GM21825 (cell line): ENCODE measurements around the gene EMC7.
"Not testable (repeated sequence)": the region's sequence is repeated elsewhere in the genome, so short reads cannot be mapped to it uniquely, and the experiment has no call there.

Source experiments
- ATAC-seq: cut with Tn5 transposase; IDR thresholded peaks from one replicate; pipeline ENCODE4 v1.9.1; 2021; ENCODE audit warnings: mild to moderate bottlenecking, moderate library complexity; ENCODE audit not compliant: unreplicated experiment

EMC7 gene

DNA sequence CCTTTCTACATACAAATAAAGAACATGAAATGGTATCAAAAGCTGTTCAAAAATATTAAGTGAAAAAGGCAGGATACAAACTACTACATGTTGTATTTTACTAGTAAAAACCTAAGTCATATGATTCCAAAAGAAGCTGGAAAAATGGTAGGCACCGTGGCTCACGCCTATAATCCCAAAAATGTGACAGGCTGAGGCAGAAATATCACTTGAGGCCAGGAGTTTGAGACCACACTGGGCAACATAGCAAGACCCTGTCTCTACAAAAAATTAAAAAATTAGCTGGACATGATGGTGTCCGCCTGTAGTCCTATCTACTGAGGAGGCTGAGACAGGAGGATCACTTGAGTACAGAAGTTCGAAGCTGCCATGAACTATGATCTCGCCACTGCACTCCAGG is 1.7 kb downstream of the EMC7 start:
- ATAC-seq = no peak

DNA sequence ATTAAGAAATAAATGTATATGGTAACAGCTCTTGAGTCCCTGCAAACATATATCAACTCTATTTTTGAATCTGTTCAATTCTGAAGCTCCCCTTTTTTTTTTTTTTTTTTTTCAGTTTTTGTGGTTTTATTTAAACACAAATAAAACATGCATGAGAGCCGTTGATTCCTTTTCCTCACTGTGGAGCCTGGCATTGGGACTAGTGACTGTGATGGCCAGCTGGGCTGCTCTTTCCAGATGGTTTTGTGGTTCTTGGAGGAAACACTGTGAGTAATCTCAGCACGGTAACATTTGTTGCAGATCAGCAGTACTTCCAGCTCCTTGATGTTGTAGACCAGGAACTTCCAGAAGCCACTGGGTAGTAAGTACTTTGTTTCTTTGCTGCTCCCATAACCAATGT is 15.9 kb downstream of the EMC7 start:
- no peak for ATAC-seq

DNA sequence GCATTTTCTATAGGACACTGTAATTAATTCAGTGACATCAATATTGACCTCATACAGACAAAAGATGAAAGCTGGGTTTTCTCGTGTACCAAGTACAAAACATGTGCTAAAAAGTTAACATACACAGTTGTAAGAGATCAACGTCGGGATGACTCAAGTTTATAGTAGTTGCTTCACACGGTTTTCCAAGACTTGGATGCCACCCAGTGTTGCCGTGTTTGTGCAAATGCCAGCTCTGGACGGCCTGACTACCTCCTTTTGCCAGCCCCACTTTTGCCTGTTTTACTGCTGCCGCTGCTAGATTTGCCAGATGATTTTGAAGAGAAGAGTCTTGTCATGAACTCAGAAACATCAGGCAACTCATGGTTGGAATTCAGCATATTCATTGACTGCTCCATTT is 17.6 kb downstream of the EMC7 start:
- ATAC-seq = no peak

DNA sequence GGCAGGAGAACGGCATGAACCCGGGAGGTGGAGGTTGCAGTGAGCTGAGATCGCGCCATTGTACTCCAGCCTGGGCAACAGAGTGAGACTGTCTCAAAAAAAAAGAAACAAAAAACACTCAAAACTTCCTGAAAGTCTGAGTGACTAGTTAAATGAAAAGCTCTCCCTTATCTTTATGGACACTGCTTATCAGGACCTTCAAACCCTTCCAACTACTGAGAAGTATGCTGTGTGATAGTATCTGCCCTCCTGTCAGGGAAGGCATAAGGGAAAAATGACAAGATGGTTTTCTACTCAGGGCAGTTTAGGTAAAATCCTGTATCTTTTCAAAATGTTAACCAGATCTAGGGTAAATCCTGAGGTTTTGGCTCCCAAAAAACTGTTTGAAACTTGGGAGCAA is 21.8 kb downstream of the EMC7 start:
- ATAC-seq = no peak

DNA sequence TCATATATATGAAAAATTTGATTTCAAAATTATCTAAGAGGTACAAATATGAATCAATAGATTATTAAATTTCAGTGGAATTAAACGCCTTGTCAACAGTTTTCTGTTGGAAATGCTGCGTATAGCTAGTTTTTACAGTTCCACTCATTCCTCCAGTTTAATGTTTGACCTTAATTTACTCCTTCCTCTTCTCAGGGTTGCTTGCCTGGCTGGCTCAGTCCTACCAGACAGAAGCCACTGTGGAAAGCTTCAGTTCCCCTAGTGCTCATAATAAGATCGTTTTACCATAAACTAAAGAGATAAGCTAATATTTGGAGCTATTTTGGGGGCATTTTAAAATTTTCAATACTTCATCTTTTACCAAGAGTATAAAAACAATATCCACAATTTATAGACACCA is 22.8 kb downstream of the EMC7 start:
- ATAC-seq = no peak

DNA sequence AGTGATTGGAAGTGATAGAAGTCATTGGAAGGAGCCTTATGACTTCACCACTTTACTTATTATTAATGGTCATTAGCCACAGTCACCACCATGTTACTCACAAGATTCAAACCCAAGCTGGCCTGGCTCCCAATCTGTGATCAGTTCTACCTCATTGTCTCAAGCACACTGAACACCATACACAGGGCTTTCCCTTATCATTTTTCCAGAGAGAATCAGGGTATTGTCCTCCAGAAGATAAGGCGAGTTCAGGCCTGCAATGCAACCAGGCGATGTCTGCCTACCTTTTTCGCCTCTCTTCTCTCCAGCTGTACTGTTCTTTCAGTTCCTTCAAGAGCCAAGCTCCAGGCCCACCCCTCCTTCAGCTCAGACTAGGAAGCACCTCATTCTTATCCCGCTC is 24.9 kb downstream of the EMC7 start:
- no peak for ATAC-seq

DNA sequence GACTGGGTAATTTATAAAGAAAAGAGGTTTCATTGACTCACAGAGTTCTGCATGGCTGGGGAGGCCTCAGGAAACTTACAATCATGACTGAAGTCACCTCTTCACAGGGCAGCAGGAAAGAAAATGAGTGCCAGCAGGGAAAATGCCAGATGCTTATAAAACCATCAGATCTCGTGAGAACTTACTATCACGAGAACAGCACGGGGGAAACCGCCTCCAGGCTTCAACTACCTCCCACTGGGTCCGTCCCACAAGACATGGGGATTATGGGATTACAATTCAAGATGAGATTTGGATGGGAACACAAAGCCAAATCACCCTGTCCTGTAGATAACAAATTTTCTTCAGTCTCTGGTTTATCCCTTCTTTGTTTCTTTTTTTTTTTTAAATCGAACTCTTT is 31.7 kb downstream of the EMC7 start:
- ATAC-seq = no peak

DNA sequence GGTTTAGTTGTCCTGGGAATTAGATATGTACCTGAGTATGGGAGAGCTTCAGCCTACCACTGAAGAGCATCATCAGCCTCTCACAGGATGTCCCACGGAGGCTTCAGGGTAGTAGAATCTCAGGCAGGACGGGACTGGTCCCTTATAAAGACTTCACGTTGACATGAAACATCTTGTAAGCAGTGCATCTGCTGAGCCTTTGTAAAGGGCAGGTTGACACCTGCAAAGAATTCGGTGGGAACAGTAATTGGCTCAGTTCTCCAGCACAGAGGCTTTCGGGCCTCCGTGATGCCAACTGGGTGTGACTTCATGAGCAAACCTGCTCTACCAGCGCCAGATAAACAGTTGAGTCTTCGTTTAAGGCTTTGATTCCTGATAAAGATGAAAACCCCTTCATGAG is 35.7 kb downstream of the EMC7 start:
- ATAC-seq = no peak

DNA sequence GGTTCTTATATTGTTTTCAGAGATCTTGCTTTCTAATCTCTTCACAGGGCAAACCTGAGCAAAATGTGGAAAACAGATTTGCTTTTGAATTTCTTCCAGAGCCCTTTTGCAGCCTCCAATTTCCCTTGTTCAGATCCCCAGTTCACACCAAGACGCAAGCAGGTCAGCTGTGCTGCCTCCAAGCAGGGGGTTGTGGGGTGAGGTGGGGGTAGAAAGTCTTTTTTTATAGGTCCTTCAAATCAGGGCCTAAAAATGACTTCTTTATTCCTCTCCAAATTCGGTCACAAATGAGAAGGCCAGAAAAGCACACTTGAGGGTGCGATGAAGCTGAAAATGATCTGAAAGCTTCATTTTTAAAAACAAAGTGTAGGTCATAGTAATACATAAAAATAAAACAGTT is 36.4 kb downstream of the EMC7 start:
- no peak for ATAC-seq

DNA sequence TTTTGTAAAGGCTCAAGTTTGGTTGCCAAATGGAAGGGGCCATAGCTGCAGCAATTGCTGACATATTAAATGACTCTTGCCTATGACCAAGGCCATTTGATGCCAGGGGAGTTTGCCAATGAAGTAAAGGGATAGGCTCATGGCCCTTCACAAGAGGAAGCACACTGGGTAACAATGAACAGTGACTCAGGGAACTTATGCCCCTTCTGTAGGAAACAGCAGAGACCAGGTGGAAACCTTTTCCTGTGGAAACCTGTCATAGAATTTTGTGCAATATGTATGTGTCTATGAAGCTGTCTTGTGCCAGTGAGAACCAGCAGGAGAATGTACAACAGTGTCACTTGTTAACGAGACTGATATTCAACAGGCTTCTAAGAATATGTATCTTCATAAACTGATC is 37.2 kb downstream of the EMC7 start:
- ATAC-seq = no peak

DNA sequence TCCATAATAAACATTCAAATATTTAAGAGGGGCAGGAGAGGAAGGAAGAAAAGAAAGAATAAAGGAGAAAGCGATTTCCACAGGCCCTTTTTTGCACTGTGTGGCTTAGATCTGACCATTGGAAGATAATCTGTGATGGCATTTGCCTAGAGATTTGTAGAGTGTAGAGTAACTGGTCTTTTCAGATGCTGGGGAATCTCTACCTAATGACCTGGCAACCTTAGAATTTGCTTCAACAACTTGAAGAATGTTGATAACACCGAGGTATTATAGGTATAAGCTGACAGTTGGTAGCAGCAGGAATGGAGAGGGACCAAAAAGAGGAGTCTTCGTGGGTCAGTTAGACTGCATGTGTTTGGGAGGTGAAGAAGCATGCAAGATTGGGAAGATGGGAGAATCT is 41.7 kb downstream of the EMC7 start:
- no peak for ATAC-seq

DNA sequence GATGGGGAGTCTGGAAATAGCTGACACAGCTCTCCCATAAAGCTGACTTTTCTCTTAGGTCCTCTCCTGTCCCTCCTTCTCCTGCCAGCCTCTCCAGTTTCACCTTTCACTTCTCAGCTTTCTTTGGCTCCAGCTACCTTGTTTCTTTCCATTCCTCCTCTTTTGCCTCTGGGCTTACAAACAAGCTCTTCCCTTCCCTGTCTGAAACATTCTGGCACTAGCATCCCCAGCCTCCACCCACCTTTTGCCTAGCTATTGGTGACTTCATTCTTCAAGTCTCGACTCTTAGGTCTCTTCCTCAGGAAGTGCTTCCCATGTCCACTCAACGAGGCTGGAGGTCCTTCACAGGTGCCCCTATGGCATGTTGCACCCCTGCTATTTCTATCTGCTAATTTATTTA is 42.2 kb downstream of the EMC7 start:
- ATAC-seq = no peak

DNA sequence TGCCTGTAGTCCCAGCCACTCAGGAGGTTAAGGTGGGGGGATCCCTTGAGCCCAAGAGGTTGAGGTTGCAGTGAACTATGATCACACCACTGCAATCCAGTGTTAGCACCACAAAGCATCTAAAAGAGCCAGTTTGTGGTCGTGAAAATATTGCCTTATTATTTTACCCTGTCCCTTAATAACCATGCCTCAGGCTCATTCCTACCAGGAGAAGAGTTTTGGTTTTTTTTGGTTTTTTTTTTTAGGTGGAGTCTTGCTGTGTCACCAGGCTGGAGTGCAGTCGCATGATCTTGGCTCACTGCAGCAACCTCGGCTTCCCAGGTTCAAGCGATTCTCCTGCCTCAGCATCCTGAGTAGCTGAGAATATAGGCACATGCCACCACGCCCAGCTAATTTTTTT is 44.8 kb downstream of the EMC7 start:
- no peak for ATAC-seq

DNA sequence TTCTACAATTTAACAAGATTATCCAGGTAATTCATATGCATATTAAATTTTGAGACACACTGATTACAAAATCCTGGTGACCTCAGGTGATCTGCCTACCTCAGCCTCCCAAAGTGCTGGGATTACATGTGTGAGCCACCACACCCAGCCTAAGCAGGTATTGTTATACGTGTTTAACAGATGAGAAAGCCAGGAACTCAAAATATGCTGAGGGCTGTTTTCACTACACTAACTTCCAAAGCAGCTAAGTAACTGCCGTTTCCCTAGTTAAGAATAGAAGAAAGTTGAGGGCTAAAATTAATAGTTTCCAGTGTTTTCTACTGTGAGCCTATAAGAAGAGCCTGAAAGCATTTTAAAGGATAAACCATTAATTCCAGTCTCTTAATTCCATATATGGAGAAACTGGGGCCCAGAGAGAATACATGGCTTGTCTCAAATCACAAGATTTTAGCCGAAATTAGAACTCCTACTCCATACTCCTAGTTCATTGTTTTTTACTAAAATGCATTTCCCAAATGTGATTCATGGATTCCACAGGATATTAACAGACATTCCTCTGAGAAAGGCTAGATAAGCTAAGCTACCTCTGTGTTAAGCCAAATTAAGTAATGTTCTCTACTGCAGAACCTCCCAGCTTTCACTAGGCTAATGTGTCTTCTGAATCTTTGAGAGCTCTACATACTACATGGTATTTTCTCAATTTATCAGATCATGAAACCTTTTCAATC is 45.6 kb downstream of the EMC7 start:
- ATAC-seq = no peak

DNA sequence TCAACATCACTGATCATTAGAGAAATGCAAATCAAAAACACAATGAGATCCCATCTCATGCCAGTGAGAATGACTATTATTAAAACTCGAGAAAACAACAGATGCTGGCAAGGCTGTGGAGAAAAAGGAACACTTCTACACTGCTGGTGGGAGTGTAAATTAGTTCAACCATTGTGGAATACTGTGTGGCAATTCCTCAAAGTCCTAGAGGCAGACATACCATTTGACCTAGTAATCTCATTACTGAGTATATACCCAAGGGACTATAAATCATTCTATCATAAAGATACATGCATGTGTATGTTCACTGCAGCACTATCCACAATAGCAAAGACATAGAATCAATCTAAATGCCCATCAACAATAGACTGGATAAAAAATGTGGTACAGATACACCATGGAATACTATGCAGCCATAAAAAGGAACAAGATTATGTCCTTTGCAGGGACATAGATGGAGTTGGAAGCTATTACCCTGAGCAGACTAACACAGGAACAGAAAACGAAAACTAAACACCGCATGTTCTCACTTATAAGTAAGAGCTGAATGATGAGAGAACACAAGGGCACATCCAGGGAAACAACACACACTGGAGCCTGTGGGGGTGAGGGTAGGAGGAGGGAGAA is 47.5 kb downstream of the EMC7 start:
- ATAC-seq = no peak

DNA sequence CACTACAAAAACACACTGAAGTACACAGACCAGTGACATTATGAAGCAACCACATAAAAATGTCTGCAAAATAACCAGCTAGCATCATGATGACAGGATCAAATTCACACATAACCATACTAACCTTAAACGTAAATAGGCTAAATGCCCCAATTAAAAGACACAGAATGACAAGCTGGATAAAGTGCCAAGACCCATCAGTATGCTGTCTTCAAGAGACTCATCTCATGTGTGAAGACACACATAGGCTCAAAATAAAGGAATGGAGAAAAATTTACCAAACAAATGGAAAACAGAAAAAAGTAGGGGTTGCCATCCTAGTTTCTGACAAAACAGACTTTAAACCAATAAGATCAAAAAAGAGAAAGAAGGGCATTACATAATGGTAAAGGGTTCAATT is 51.3 kb downstream of the EMC7 start:
- not testable (repeated sequence) for ATAC-seq

DNA sequence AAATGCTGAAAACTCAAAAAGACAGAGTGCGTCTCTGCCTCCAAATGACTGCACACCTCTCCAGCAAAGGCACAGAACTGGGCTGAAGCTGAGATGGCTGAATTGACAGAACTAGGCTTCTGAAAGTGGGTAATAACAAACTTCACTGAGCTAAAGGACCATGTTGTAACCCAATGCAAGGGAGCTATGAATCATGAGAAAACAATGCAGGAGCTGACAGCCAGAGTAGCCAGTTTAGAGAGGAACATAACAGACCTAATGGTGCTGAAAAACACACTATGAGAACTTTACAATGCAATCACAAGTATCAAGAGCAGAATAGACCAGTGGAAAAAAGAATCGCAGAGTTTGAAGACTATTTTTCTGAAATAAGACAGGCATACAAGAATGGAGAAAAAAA is 52.5 kb downstream of the EMC7 start:
- no peak for ATAC-seq

DNA sequence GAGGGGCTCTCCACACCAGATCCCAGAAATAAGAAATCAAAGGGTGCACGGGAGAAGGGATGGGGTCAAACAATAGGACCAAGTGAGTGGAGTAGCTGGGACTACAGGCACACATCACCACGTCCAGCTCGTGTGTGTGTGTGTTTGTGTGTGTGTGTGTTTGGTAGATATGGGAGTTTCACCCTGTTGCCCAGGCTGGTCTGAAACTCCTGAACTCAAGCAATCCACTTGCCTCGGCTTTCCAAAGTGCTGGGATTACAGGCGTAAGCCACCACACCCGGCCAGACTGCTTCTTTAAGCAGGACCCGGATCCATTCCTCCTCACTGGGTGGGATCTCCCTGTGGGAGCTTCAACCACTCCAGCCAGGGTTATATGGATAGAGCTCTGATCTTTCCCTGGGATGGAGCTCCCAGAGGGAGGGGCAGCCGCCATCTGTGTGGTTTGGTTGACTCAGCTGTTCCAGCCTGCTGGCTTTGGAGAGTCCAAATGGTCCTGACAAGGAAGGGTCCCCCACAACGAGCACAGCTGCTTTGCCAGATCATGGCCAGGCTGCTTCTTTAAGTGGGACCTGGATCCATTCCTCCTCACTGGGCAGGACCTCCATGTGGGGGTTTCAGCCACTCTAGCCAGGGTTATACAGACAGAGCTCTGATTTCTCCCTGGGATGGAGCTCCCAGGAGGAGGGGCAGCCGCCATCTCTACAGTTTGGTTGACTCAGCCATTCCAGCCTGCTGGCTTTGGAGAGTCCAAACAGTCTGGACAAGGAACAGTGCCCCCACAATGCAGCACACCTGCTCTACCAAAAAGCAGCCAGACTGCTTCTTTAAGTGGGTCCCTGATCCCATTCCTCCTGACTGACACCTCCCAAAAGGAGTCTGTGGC is 53.5 kb downstream of the EMC7 start:
- ATAC-seq = no peak

DNA sequence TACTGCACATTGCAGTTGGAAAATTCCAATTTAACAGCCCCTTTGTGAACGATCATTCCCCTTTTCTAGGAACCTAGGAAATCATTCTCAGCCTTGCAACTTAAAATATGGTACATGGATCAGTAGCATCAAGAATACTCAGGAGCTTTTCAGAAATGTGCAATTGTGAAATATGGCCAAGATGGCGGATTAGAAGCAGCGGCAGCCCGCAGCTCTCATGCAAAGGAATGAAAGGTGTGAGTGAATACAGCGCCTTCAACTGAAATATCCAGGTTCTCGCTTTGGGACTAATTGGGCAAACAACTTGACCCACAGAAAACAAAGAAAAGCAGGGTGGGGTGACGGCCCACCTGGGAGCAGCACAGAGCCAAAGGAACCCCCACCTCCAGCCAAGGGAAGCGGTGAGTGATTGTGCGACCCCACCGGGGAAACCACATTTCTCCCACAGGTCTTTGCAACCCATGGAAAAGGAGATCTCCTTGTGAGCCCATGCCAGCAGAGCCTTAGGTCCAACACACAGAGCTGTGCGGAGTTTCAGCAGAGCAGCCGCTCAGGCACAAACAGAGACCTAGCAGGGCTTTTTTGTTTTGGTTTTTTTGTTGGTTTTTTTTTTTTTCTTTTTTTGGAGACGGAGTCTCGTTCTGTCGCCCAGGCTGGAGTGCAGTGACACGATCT is 55.1 kb downstream of the EMC7 start:
- ATAC-seq = no peak

DNA sequence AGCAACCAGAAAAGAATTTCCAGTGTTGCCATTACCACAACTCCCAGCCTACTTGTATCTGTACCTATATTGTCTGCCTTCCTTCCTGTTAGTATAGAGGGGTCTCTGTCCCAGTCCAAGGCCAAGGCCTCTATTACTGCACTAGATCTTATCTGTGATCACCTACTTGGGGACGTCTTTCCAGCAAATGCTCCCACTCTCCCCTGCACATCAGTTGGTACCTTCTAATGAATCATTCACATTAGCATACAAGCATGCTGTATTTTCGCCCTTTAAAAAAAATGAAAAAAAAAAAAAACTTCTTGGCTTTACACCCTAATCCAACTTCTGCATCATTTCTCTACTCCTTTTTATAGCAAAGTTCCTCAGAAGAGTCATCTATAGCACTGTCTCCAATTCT is 57.8 kb downstream of the EMC7 start:
- no peak for ATAC-seq

DNA sequence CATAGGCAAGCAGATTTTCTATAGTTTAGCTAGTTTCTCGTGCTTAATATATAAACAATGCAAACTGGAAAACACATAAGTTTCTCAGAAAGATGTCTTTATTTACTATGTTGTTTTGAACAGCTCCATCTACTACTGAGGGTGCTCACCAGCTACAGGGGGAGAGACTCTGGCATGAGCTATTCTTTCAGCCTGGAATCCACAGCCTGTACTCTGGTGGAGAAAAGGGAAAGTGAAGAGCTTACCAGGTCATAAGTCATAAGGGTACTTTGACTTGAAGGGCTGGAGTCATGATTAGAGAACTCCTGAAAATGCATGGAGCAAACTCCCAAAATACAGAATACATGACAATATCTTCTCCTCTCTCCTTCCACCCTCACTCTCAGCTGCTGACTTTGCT is 58.3 kb downstream of the EMC7 start:
- no peak for ATAC-seq

DNA sequence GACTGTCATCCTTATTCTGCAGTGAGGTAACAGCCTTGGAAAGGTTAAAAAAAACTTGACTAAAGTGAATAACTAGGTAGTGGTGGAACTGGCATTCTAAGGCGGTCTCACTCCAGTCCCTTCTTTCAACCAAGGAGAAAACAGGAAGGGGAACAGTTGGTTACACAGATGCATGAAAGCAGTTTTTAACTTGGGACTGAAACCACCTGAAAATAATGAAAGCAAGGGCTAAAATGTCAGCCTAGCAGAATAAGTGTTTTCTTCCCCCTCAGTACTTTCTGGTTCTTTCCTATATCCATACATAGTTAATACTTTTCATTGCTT is 61.9 kb downstream of the EMC7 start:
- peak; percentile 17 for ATAC-seq
